Activated CD4-positive, alpha-beta T cell treated with anti-CD3 and anti-CD28 coated beads for 36 hours (primary cell): ENCODE measurements around the gene MRPL4. TPM values are rescaled to one million over a fixed set of nuclear protein-coding genes. Genes with fewer than 3 reads are reported as not detected.

ENCODE experiments used
- ATAC-seq: fragments of 200-7000 bp; cut with Tn5 transposase; one replicate; pipeline ENCODE4 v1.10.0; 2021; ENCODE audit warnings: mild to moderate bottlenecking, moderate library complexity
- CTCF ChIA-PET: fragments of 350-600 bp; sonication (Branson Sonifier 250); formaldehyde crosslinking; loops from one replicate; lab custom pipeline; 2021; ENCODE audit warnings: antibody characterized with exemption; lab: Charles Lee
- POLR2A ChIA-PET: fragments of 350-600 bp; sonication (Branson Sonifier 250); formaldehyde crosslinking; loops from one replicate; lab custom pipeline; 2021; ENCODE audit warnings: antibody characterized with exemption, inconsistent platforms; lab: Charles Lee
- DNase-seq: peaks from one replicate; pipeline ENCODE4 v3.0.0-alpha.2; 2020
- H3K27ac Mint-ChIP-seq: one replicate; pipeline ENCODE4 v1.8.0; 2021; ENCODE audit warnings: mixed read lengths
- H3K27me3 Mint-ChIP-seq: one replicate; pipeline ENCODE4 v1.8.0; 2021; ENCODE audit warnings: mixed read lengths
- H3K36me3 Mint-ChIP-seq: one replicate; pipeline ENCODE4 v1.8.0; 2021; ENCODE audit warnings: low read depth, mixed read lengths
- H3K4me1 Mint-ChIP-seq: one replicate; pipeline ENCODE4 v1.8.0; 2021; ENCODE audit warnings: mixed read lengths
- H3K4me3 Mint-ChIP-seq: one replicate; pipeline ENCODE4 v1.8.0; 2021; ENCODE audit warnings: mild to moderate bottlenecking, moderate library complexity, mixed read lengths
- H3K9me3 Mint-ChIP-seq: one replicate; pipeline ENCODE4 v1.8.0; 2021; ENCODE audit warnings: low read depth, mixed read lengths
- intact Hi-C, 2 experiments: fragments of 100-400 bp; cut with DNase I in 1 of 2; cut with micrococcal nuclease in 1 of 2; formaldehyde crosslinking; loops; one replicate each; pipeline versions ENCODE4 v1.14.2 to v1.15.1; 2022 to 2024; cut with DNase I, micrococcal nuclease
- total RNA-seq, 2 experiments: library from RNA; stranded (reverse); gene quantifications; one replicate each; pipeline ENCODE4 v1.2.3, GENCODE V29; 2021

Gene MRPL4
- total RNA-seq, 2 experiments from 2014 or later = 130 to 140 TPM

GRCh38 chr19:10293637-10294367, 41.8 kb downstream of the MRPL4 start:
- ChIA-PET CTCF (interaction anchor here (0.7 to 1.0 kb wide), 2 partner anchors 12 to 57 kb away, joined by 3 read pairs; no protein-coding TSS in a partner anchor), POLR2A (interaction anchor here (0.7 kb wide), 1 partner anchor 549 kb away, joined by 7 read pairs; no protein-coding TSS in a partner anchor)
- Mint-ChIP-seq H3K4me1 (peaks cover 48% of the 10 kb centered on the region), H3K27me3 (peaks cover 58% of the 10 kb centered on the region), H3K9me3 (no peaks in the 10 kb centered on the region), H3K36me3 (no peaks in the 10 kb centered on the region), H3K27ac (no peak overlapping the region), H3K4me3 (no peak overlapping the region)
- ATAC-seq (no peak), DNase-seq (no peak)
- intact Hi-C loops = loop anchor here (5.0 to 10.0 kb wide), 2 partner anchors 221 to 223 kb away; partner anchors contain the start of gene S1PR5 (in 2 of the 2)

GRCh38 chr19:10294368-10294697, 42.3 kb downstream of the MRPL4 start:
- Mint-ChIP-seq H3K27me3 (peaks cover 54% of the 10 kb centered on the region), H3K36me3 (no peaks in the 10 kb centered on the region), H3K9me3 (no peaks in the 10 kb centered on the region), H3K4me1 (peaks cover 42% of the 10 kb centered on the region), H3K4me3 (no peak overlapping the region), H3K27ac (no peak overlapping the region)
- DNase-seq = peak; percentile 42
- POLR2A ChIA-PET = no interaction called here
- CTCF ChIA-PET = interaction anchor here (0.7 kb wide), 1 partner anchor 57 kb away, joined by 3 read pairs; no protein-coding TSS in a partner anchor
- no peak for ATAC-seq
- intact Hi-C loops = loop anchor here (5.0 to 10.0 kb wide), 2 partner anchors 220 to 223 kb away; partner anchors contain the start of gene S1PR5 (in 2 of the 2)

DNA sequence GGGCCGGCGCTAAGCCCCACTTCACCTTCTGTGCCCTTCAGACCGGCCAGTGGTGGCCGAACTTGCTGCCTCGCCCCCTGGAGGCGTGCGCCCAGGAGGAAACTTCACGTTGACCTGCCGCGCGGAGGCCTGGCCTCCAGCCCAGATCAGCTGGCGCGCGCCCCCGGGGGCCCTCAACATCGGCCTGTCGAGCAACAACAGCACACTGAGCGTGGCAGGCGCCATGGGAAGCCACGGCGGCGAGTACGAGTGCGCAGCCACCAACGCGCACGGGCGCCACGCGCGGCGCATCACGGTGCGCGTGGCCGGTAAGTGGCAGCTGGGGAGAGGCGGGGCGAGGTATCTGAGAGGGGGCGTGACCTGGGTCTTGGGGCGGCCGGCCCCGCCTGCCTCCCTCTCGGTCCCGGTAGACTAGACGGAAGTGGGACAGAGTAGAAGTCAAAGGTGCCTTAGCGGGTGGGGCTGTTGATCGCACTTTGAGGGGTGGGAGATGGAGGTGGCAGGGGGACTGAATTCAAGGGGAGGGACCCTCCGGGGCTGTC, 43.4 kb downstream of the MRPL4 start:
- ATAC-seq (peak; percentile 21), DNase-seq (peak; percentile 72)
- Mint-ChIP-seq H3K27me3 (peaks cover 49% of the 10 kb centered on the region), H3K9me3 (no peaks in the 10 kb centered on the region), H3K36me3 (no peaks in the 10 kb centered on the region), H3K4me3 (peak overlapping the region; percentile 52), H3K27ac (no peak overlapping the region), H3K4me1 (peaks cover 35% of the 10 kb centered on the region)
- ChIA-PET CTCF (interaction anchor here (0.7 kb wide), 1 partner anchor 126 kb away, joined by 5 read pairs; no protein-coding TSS in a partner anchor), POLR2A (no interaction called here)
- intact Hi-C loops = loop anchor here in 1 of 2 experiments (10.0 kb wide), 1 partner anchor 219 kb away; the partner anchor contains the start of gene S1PR5

- ATAC-seq = no peak
- POLR2A ChIA-PET = no interaction called here
These were observed 44.0 kb downstream of the MRPL4 start for GRCh38 chr19:10295847-10296591.

DNA sequence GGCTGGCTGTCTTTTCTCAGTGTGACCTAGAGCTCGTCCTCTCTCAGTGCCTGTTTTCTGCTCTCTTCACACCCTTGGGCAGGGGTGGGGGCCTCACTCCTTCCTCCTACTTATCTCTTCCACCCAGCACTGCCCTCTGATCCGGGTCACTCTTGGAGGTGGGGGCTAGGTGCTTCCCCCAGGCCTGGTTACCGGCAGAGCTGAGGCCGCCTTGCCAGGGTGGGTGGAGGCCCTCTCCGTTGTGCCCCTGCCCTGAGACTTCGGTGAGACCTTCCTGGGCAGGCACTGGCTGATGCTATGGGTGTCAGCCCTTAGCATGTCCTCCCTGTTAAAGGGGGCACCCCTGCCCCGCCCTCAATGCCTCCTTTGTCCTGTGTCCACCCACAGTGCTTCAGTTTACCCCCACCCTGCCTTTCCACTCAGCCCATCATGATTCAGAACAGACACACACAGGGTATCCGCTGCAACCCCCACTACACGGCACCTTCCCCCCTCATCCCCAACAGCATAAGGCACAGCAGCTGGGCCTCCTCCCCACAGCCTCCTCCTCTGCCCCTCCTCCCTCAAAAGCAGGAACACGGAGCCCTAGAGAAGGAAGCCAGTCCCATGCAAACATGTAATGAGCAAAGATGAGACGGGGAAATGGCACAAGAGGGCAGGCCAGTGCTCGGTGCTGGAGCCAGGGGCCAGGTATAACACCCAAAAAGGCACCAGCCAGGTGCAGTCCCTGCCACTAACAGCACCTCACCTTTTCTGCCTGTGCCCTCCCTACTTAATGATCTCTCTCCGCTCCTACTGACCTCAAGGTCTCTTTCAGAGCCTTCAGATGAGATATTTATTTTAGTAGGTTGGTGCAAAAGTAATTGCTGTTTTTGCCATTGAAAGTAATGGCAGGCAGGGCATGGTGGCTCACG, 47.8 kb downstream of the MRPL4 start:
- Mint-ChIP-seq H3K9me3 (no peaks in the 10 kb centered on the region), H3K36me3 (no peaks in the 10 kb centered on the region), H3K4me1 (peaks cover 12% of the 10 kb centered on the region), H3K27me3 (peaks cover 12% of the 10 kb centered on the region), H3K4me3 (no peak overlapping the region), H3K27ac (no peak overlapping the region)
- intact Hi-C loops = loop anchor here in 1 of 2 experiments (5.0 to 10.0 kb wide), 2 partner anchors 33 to 215 kb away; partner anchors contain the start of gene S1PR5
- DNase-seq (no peak), ATAC-seq (no peak)
- POLR2A ChIA-PET = interaction anchor here (0.6 kb wide), 2 partner anchors 19 to 23 kb away, joined by 3 to 5 read pairs; no protein-coding TSS in a partner anchor
- CTCF ChIA-PET = interaction anchor here (0.5 to 1.2 kb wide), 4 partner anchors 29 to 696 kb away, joined by 3 to 5 read pairs (median 4); partner anchors contain the start of gene ICAM1

More at GRCh38 chr19:10295847-10296591, 44.0 kb downstream of the MRPL4 start:
- DNase-seq = no peak
- no peak overlapping the region for H3K27ac Mint-ChIP-seq
- H3K9me3 Mint-ChIP-seq = no peaks in the 10 kb centered on the region
- no peaks in the 10 kb centered on the region for H3K36me3 Mint-ChIP-seq
- H3K4me1 Mint-ChIP-seq = peaks cover 29% of the 10 kb centered on the region
- CTCF ChIA-PET = interaction anchor here (0.7 kb wide), 1 partner anchor 125 kb away, joined by 5 read pairs; no protein-coding TSS in a partner anchor
- H3K27me3 Mint-ChIP-seq = peaks cover 42% of the 10 kb centered on the region
- peak overlapping the region; percentile 52 for H3K4me3 Mint-ChIP-seq
- intact Hi-C loops = loop anchor here in 1 of 2 experiments (10.0 kb wide), 1 partner anchor 219 kb away; the partner anchor contains the start of gene S1PR5

- DNase-seq (no peak), ATAC-seq (no peak)
- H3K4me1 Mint-ChIP-seq = peaks cover 8% of the 10 kb centered on the region
- H3K4me3 Mint-ChIP-seq = no peak overlapping the region
- ChIA-PET POLR2A (no interaction called here), CTCF (interaction anchor here (0.6 kb wide), 1 partner anchor 51 kb away, joined by 3 read pairs; no protein-coding TSS in a partner anchor)
- H3K27me3 Mint-ChIP-seq = peaks cover 3% of the 10 kb centered on the region
- no peaks in the 10 kb centered on the region for H3K9me3 Mint-ChIP-seq
- no peak overlapping the region for H3K27ac Mint-ChIP-seq
- peaks cover 2% of the 10 kb centered on the region for H3K36me3 Mint-ChIP-seq
- intact Hi-C loops = no loop called here
These were observed 53.3 kb downstream of the MRPL4 start for GRCh38 chr19:10305139-10305806.

DNA sequence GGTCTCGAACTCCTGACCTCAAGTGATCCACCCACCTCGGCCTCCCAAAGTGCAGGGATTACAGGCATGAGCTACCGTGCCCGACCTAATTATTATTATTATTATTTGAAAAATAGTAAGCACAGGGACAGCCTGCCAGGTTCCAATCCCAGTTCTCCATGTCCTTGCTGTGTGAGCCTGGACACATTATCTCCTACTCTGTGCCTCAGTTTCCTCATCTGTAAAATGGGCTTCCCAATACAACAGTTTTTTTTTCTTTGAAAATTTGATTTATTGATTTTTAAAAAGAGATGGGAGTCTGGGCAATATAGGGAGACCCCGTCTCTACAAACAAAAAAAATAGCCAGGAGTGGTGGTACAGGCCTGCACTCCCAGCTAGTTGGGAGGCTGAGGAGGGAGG, 54.3 kb downstream of the MRPL4 start:
- ATAC-seq (no peak), DNase-seq (no peak)
- POLR2A ChIA-PET = no interaction called here
- H3K27me3 Mint-ChIP-seq = peaks cover 3% of the 10 kb centered on the region
- CTCF ChIA-PET = interaction anchor here (0.8 to 1.4 kb wide), 2 partner anchors 27 to 36 kb away, joined by 3 to 4 read pairs; no protein-coding TSS in a partner anchor
- H3K4me1 Mint-ChIP-seq = peaks cover 8% of the 10 kb centered on the region
- intact Hi-C loops = no loop called here
- no peaks in the 10 kb centered on the region for H3K9me3 Mint-ChIP-seq
- H3K4me3 Mint-ChIP-seq = no peak overlapping the region
- H3K36me3 Mint-ChIP-seq = peaks cover 4% of the 10 kb centered on the region
- no peak overlapping the region for H3K27ac Mint-ChIP-seq

DNA sequence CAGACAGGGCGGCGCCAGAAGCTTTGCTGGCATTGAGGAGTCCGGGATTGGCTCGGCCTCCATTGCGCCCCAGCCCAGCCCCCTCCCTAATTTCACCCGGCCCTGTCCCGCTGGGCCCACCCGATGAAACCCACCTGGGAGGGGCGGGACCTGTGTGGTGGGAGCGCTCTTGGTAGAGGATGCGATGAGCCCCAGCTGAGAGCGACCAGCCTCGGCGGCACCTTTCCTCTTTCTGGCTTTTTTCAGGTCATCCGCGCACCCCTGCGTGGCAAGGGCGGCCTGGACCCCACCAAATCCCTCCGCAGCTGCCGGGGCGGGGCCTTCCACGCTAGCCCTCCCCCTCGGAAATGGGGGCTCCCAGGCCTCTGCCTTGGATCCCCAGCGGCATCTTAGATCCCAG, 57.4 kb downstream of the MRPL4 start, which contains the start of gene ZGLP1:
ZGLP1 (minus strand) TSS at position 393 of the 400 bp plus-strand sequence.
- H3K36me3 Mint-ChIP-seq = peaks cover 10% of the 10 kb centered on the region
- no peaks in the 10 kb centered on the region for H3K9me3 Mint-ChIP-seq
- peaks cover 4% of the 10 kb centered on the region for H3K4me1 Mint-ChIP-seq
- ATAC-seq (no peak), DNase-seq (no peak)
- H3K27ac Mint-ChIP-seq = no peak within 1 kb of the TSS
- H3K4me3 Mint-ChIP-seq = no peak within 1 kb of the TSS
- ChIA-PET POLR2A (interaction anchor here (0.5 kb wide), 1 partner anchor 11 kb away, joined by 10 read pairs; no protein-coding TSS in a partner anchor), CTCF (no interaction called here)
- intact Hi-C loops = no loop called here
- H3K27me3 Mint-ChIP-seq = no peaks in the 10 kb centered on the region
